HCT116 (cell line): ENCODE data around the gene DENND5B. TPM values are rescaled to one million over a fixed set of nuclear protein-coding genes. Genes with fewer than 3 reads are reported as not detected.

Experiments
- ATAC-seq: fragments of 200-7000 bp; cut with Tn5 transposase; 2 replicates; pipeline ENCODE4 v1.9.1; 2020; ENCODE audit warnings: mild to moderate bottlenecking, moderate library complexity
- BruUV-seq: library from RNA; stranded (reverse); fragments of 400-500 nt; replicated peaks from 2 replicates; lab custom pipeline; 2021; lab: Mats Ljungman, UMichigan
- CTCF ChIA-PET: fragments of 300-600 bp; sonication (Branson Sonifier 250); formaldehyde crosslinking; loops from one replicate; lab custom pipeline; 2021; ENCODE audit warnings: antibody characterized with exemption; lab: Charles Lee
- POLR2A ChIA-PET: fragments of 300-600, 350-600 bp; sonication (Branson Sonifier 250); formaldehyde crosslinking; loops from one replicate; lab custom pipeline; 2021; ENCODE audit warnings: antibody characterized with exemption; lab: Charles Lee
- RAD21 ChIA-PET, 2 experiments: fragments of 300-600 bp; sonication (Branson Sonifier 250); formaldehyde crosslinking; loops; one replicate each; lab custom pipeline; 2023; ENCODE audit warnings: low total read pairs in 2 of 2; ENCODE audit not compliant: uncharacterized antibody in 2 of 2, unreplicated experiment in 2 of 2, low non-redundant PET in 1 of 2; lab: Charles Lee
- DNase-seq: peaks from one replicate; pipeline ENCODE4 v3.0.0-alpha.2; 2010; ENCODE audit warnings: low read depth, low spot score
- H2AFZ ChIP-seq: fragments of 200-600 bp; shearing (Covaris generic), sonication (generic); 2 replicates; pipeline ENCODE4 v1.6.1; 2017; ENCODE audit warnings: low read depth, mixed run types, mixed read lengths, antibody characterized with exemption, low read length; ENCODE audit not compliant: poor library complexity, severe bottlenecking
- H3K27ac ChIP-seq: 2 replicates; pipeline ENCODE4 v1.5.1; 2012; ENCODE audit warnings: low read depth, low read length
- H3K27me3 ChIP-seq: fragments of 200-600 bp; sonication (generic); 2 replicates; pipeline ENCODE4 v1.6.1; 2016; ENCODE audit warnings: mixed run types, low read length, mixed read lengths; ENCODE audit not compliant: insufficient read depth
- H3K36me3 ChIP-seq, 2 experiments: fragments of 200-500 bp in 1 of 2; fragments of 200-600 bp in 1 of 2; sonication (Bioruptor generic) in 1 of 2; sonication (generic) in 1 of 2; 2 replicates each; pipeline versions ENCODE4 v1.5.1 to v1.6.1; 2014 to 2016; ENCODE audit warnings: low read length in 2 of 2, inconsistent platforms in 1 of 2, mixed read lengths in 1 of 2, mixed run types in 1 of 2; ENCODE audit not compliant: insufficient read depth in 2 of 2, control insufficient read depth in 1 of 2
- H3K4me1 ChIP-seq, 2 experiments: fragments of 200-600 bp in 1 of 2; sonication (generic) in 1 of 2; 2 replicates each; pipeline versions ENCODE4 v1.5.1 to v1.6.1; 2012 to 2017; ENCODE audit warnings: low read length in 2 of 2, inconsistent platforms in 1 of 2, mild to moderate bottlenecking in 1 of 2, mixed read lengths in 1 of 2, mixed run types in 1 of 2, moderate library complexity in 1 of 2; ENCODE audit not compliant: insufficient read depth in 2 of 2, control insufficient read depth in 1 of 2
- H3K4me2 ChIP-seq: fragments of 200-600 bp; sonication (generic); 2 replicates; pipeline ENCODE4 v1.6.1; 2017; ENCODE audit warnings: mixed run types, low read length, mixed read lengths
- H3K4me3 ChIP-seq, 2 experiments: fragments of 200-600 bp in 1 of 2; sonication (generic) in 1 of 2; replicated peaks in 1 of 2; 2 replicates each; pipeline ENCODE4 v1.5.1; 2011 to 2016; ENCODE audit warnings: low read length in 2 of 2, control low read depth in 1 of 2, low read depth in 1 of 2, mild to moderate bottlenecking in 1 of 2, mixed read lengths in 1 of 2, mixed run types in 1 of 2
- H3K79me2 ChIP-seq: fragments of 200-600 bp; sonication (generic); 2 replicates; pipeline ENCODE4 v1.6.1; 2017; ENCODE audit warnings: mild to moderate bottlenecking, mixed run types, low read length, moderate library complexity, mixed read lengths; ENCODE audit not compliant: insufficient read depth
- H3K9ac ChIP-seq: fragments of 200-600 bp; sonication (generic); 2 replicates; pipeline ENCODE4 v1.6.1; 2016; ENCODE audit warnings: low read length, mixed read lengths
- H3K9me2 ChIP-seq: fragments of 200-600 bp; sonication (generic), shearing (Covaris generic); 2 replicates; pipeline ENCODE4 v1.6.1; 2017; ENCODE audit warnings: mixed run types, mild to moderate bottlenecking, moderate library complexity; ENCODE audit not compliant: insufficient read depth
- H3K9me3 ChIP-seq, 2 experiments: fragments of 200-500 bp in 1 of 2; fragments of 200-600 bp in 1 of 2; sonication (Bioruptor generic) in 1 of 2; sonication (generic) in 1 of 2; 2 replicates each; pipeline ENCODE4 v1.6.1; 2014 to 2017; ENCODE audit warnings: low read length in 2 of 2, mixed read lengths in 2 of 2, inconsistent platforms in 1 of 2, low read depth in 1 of 2, mild to moderate bottlenecking in 1 of 2, mixed run types in 1 of 2, moderate library complexity in 1 of 2; ENCODE audit not compliant: control insufficient read depth in 1 of 2, insufficient read depth in 1 of 2
- H4K20me1 ChIP-seq: fragments of 200-600 bp; sonication (generic), shearing (Covaris generic); 2 replicates; pipeline ENCODE4 v1.6.1; 2017; ENCODE audit warnings: mixed run types, mild to moderate bottlenecking, moderate library complexity; ENCODE audit not compliant: insufficient read depth
- CEBPB ChIP-seq: IDR thresholded peaks from 2 replicates; pipeline ENCODE4 v1.6.1; 2012; ENCODE audit warnings: low read depth
- CTCF ChIP-seq, 3 experiments: fragments of 200-600 bp in 1 of 3; sonication (generic) in 1 of 3; IDR thresholded peaks in 2 of 3; conservative IDR thresholded peaks in 1 of 3; 2 replicates each; pipeline ENCODE4 v1.5.1; 2012 to 2017; ENCODE audit warnings: low read depth in 2 of 3, low read length in 2 of 3, antibody characterized with exemption in 1 of 3, borderline replicate concordance in 1 of 3, control low read depth in 1 of 3, mild to moderate bottlenecking in 1 of 3, mixed read lengths in 1 of 3, mixed run types in 1 of 3, moderate library complexity in 1 of 3; ENCODE audit not compliant: insufficient read depth in 1 of 3
- EGR1 ChIP-seq: IDR thresholded peaks from 2 replicates; pipeline ENCODE4 v1.6.1; 2012; ENCODE audit warnings: low read depth
- ELF1 ChIP-seq: IDR thresholded peaks from 2 replicates; pipeline ENCODE4 v1.6.1; 2012; ENCODE audit warnings: low read depth, borderline replicate concordance
- EZH2 ChIP-seq: fragments of 200-600 bp; sonication (generic); IDR thresholded peaks from 2 replicates; pipeline ENCODE4 v1.6.1; 2017; ENCODE audit warnings: antibody characterized with exemption, mixed run types
- FOSL1 ChIP-seq: IDR thresholded peaks from 2 replicates; pipeline ENCODE4 v1.6.1; 2012; ENCODE audit warnings: low read depth
- JUND ChIP-seq: IDR thresholded peaks from 2 replicates; pipeline ENCODE4 v1.6.1; 2012
- MAX ChIP-seq: IDR thresholded peaks from 2 replicates; pipeline ENCODE4 v1.6.1; 2012
- POLR2A ChIP-seq: IDR thresholded peaks from 2 replicates; pipeline ENCODE4 v1.7.0; 2011; ENCODE audit warnings: borderline replicate concordance; ENCODE audit not compliant: insufficient read depth, insufficient read length; ENCODE audit errors: extremely low read depth
- POLR2AphosphoS5 ChIP-seq: IDR thresholded peaks from 2 replicates; pipeline ENCODE4 v1.6.1; 2011; ENCODE audit warnings: mild to moderate bottlenecking, low read depth, low read length, moderate library complexity
- RAD21 ChIP-seq: IDR thresholded peaks from 2 replicates; pipeline ENCODE4 v1.6.1; 2012; ENCODE audit warnings: low read depth, mild to moderate bottlenecking
- SP1 ChIP-seq: IDR thresholded peaks from 2 replicates; pipeline ENCODE4 v1.6.1; 2012; ENCODE audit warnings: low read depth
- SRF ChIP-seq: IDR thresholded peaks from 2 replicates; pipeline ENCODE4 v1.6.1; 2012; ENCODE audit warnings: low read depth
- ZFX ChIP-seq: fragments of 450-650 bp; IDR thresholded peaks from 2 replicates; pipeline ENCODE4 v1.6.1; 2017
- ZNF274 ChIP-seq: fragments of 200-500 bp; sonication (Bioruptor generic); IDR thresholded peaks from 2 replicates; pipeline ENCODE4 v1.6.1; 2014; ENCODE audit warnings: mild to moderate bottlenecking, low read depth, low read length, inconsistent platforms
- intact Hi-C: fragments of 100-400 bp; cut with micrococcal nuclease; formaldehyde crosslinking; loops from 2 replicates; pipeline ENCODE4 v1.10.0; 2022
- total RNA-seq: library from RNA; stranded (reverse); gene quantifications from one replicate; pipeline ENCODE4 v1.2.1, GENCODE V29; 2021; ENCODE audit not compliant: unreplicated experiment
- TF ChIP-seq, protein P1 (sequence below): IDR thresholded peaks from 2 replicates; pipeline ENCODE4 v1.6.1; 2012
- TF ChIP-seq, protein P2 (sequence below): IDR thresholded peaks from 2 replicates; pipeline ENCODE4 v1.6.1; 2011; ENCODE audit warnings: mild to moderate bottlenecking, low read length, moderate library complexity; ENCODE audit not compliant: insufficient replicate concordance; ENCODE audit errors: extremely low read depth

DENND5B gene
- total RNA-seq, 1 experiment from 2014 or later = 19.2 TPM

- no peaks in the 10 kb centered on the region for H3K4me1 ChIP-seq
- ChIA-PET CTCF (no interaction called here), POLR2A (no interaction called here), RAD21 (interaction anchor here in 1 of 2 experiments (0.7 kb wide), 1 partner anchor 251 kb away, joined by 3 read pairs; no protein-coding TSS in a partner anchor)
- DNase-seq (no peak), ATAC-seq (no peak)
- H3K9me3 ChIP-seq = no peaks in the 10 kb centered on the region
- no peaks in the 10 kb centered on the region for H3K27me3 ChIP-seq
- H3K4me3 ChIP-seq = no peak overlapping the region
- no TSS peak for BruUV-seq
- no peak overlapping the region for H3K9ac ChIP-seq
- H3K27ac ChIP-seq = no peak overlapping the region
- no peaks in the 10 kb centered on the region for H3K79me2 ChIP-seq
- H4K20me1 ChIP-seq = no peaks in the 10 kb centered on the region
- H3K4me2 ChIP-seq = no peak overlapping the region
- no peaks in the 10 kb centered on the region for H3K9me2 ChIP-seq
- no peak overlapping the region for H2AFZ ChIP-seq
- H3K36me3 ChIP-seq = peaks cover 0 to 17% of the 10 kb centered on the region in 2 experiments; a peak in 2 of 4 replicates
- TF ChIP-seq SP1 (no peak), ZNF274 (no peak), POLR2AphosphoS5 (no peak), EZH2 (no peak), ELF1 (no peak), CEBPB (no peak), EGR1 (no peak), MAX (no peak), POLR2A (no peak), JUND (no peak), SRF (no peak), FOSL1 (no peak), RAD21 (no peak), CTCF (IDR thresholded peaks at IDR 0.05 in 2 of 3, conservative IDR thresholded peaks at IDR 0.05 in 1 of 3; ENCODE audit: borderline replicate concordance in 1 of 3, insufficient read depth in 1 of 3, low read depth in 2 of 3, low read length in 2 of 3) (no peak), ZFX (no peak)
- TF ChIP-seq, protein P1, sequence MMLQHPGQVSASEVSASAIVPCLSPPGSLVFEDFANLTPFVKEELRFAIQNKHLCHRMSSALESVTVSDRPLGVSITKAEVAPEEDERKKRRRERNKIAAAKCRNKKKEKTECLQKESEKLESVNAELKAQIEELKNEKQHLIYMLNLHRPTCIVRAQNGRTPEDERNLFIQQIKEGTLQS = no peak
- TF ChIP-seq, protein P2, sequence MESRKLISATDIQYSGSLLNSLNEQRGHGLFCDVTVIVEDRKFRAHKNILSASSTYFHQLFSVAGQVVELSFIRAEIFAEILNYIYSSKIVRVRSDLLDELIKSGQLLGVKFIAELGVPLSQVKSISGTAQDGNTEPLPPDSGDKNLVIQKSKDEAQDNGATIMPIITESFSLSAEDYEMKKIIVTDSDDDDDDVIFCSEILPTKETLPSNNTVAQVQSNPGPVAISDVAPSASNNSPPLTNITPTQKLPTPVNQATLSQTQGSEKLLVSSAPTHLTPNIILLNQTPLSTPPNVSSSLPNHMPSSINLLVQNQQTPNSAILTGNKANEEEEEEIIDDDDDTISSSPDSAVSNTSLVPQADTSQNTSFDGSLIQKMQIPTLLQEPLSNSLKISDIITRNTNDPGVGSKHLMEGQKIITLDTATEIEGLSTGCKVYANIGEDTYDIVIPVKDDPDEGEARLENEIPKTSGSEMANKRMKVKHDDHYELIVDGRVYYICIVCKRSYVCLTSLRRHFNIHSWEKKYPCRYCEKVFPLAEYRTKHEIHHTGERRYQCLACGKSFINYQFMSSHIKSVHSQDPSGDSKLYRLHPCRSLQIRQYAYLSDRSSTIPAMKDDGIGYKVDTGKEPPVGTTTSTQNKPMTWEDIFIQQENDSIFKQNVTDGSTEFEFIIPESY = no peak
- intact Hi-C loops = no loop called here
Measured at GRCh38 chr12:31388713-31389112, 202.2 kb downstream of the DENND5B start.
